Left lung (tissue), 10 donors: Measurements from ENCODE around the gene BUD23. TPM values are rescaled to one million over a fixed set of nuclear protein-coding genes. Genes with fewer than 3 reads are reported as not detected.

Source experiments
- ATAC-seq: fragments of 200-7000 bp; cut with Tn5 transposase; one replicate; pipeline ENCODE4 v1.9.1; 2020; ENCODE audit warnings: moderate library complexity
- DNase-seq, 4 donors: peaks; one replicate each; pipeline ENCODE4 v3.0.0-alpha.2; 2013 to 2020
- H3K27ac ChIP-seq, 2 donors: fragments of 200-600 bp; sonication (generic) in 1 of 2; one replicate each; pipeline versions ENCODE4 v1.5.0 to v1.8.0; 2020 to 2021
- H3K27me3 ChIP-seq, 2 donors: fragments of 200-600 bp; sonication (generic) in 1 of 2; one replicate each; pipeline versions ENCODE4 v1.5.0 to v1.8.0; 2020 to 2021
- H3K36me3 ChIP-seq, 2 donors: fragments of 200-600 bp; sonication (generic) in 1 of 2; one replicate each; pipeline versions ENCODE4 v1.5.0 to v1.8.0; 2020 to 2021
- H3K4me1 ChIP-seq, 2 donors: fragments of 200-600 bp; one replicate each; pipeline ENCODE4 v1.8.0; 2021
- H3K4me3 ChIP-seq, 2 donors: fragments of 200-600 bp; sonication (generic) in 1 of 2; one replicate each; pipeline versions ENCODE4 v1.5.0 to v1.8.0; 2020 to 2021; ENCODE audit warnings: mild to moderate bottlenecking in 1 of 2
- H3K9me3 ChIP-seq, 2 donors: fragments of 200-600 bp; sonication (generic) in 1 of 2; one replicate each; pipeline versions ENCODE4 v1.5.0 to v1.8.0; 2020 to 2021
- CTCF ChIP-seq, 2 donors: fragments of 200-600 bp; sonication (generic) in 1 of 2; IDR thresholded peaks; one replicate each; pipeline versions ENCODE4 v1.5.0 to v1.8.0; 2021; ENCODE audit warnings: antibody characterized with exemption in 2 of 2
- intact Hi-C, 2 donors: fragments of 100-400 bp; cut with DNase I; formaldehyde crosslinking; loops; one replicate each; pipeline versions ENCODE4 v1.11.2 to v1.14.2; 2022
- polyA plus RNA-seq, 6 donors: library from polyadenylated mRNA; unstranded; fragments of 120-200 nt; gene quantifications; one replicate each; pipeline ENCODE4 v1.2.1, GENCODE V29; 2013; ENCODE audit not compliant: insufficient read length in 6 of 6
- total RNA-seq, 2 donors: library from RNA; stranded (reverse); fragmentation: NEBNext Ultra II Directional; extraction: Animal tissue kit (Norgen Biotek cat#: 25700); gene quantifications; one replicate each; pipeline ENCODE4 v1.2.1, GENCODE V29; 2021
- donor health status: DM: no; HTN: yes; CAD: no.
- donor health status: DM: no; HTN: no; CAD: no.

Gene BUD23
- total and polyA plus RNA-seq, 8 donors: 44.6 to 95.0 (median 77.8) TPM

- H3K9me3 ChIP-seq: no peaks in the 10 kb centered on the region
- peaks cover 0 to 32% of the 10 kb centered on the region in 2 donors for H3K36me3 ChIP-seq
- intact Hi-C loops: no loop called here
- no peak overlapping the region for H3K4me3 ChIP-seq
- peaks cover 0 to 44% of the 10 kb centered on the region in 2 donors for H3K27me3 ChIP-seq
- H3K4me1 ChIP-seq: peaks cover 2 to 9% of the 10 kb centered on the region in 2 donors
- ATAC-seq: peak; percentile 81
- no peak overlapping the region for H3K27ac ChIP-seq
- DNase-seq: peak in 1 of 4 donors; percentile 72
- no peak for TF ChIP-seq CTCF (IDR thresholded peaks at IDR 0.05)
Observed at GRCh38 chr7:73704640-73705550, 21.5 kb downstream of the BUD23 start.

- H3K27me3 ChIP-seq: peaks cover 0 to 44% of the 10 kb centered on the region in 2 donors
- no peaks in the 10 kb centered on the region for H3K9me3 ChIP-seq
- intact Hi-C loops: no loop called here
- peaks cover 2 to 9% of the 10 kb centered on the region in 2 donors for H3K4me1 ChIP-seq
- H3K4me3 ChIP-seq: no peak overlapping the region
- ATAC-seq: no peak
- no peak for TF ChIP-seq CTCF (IDR thresholded peaks at IDR 0.05)
- no peak overlapping the region for H3K27ac ChIP-seq
- H3K36me3 ChIP-seq: peaks cover 0 to 25% of the 10 kb centered on the region in 2 donors
- no peak for DNase-seq
Observed at GRCh38 chr7:73705551-73705920, 22.1 kb downstream of the BUD23 start.

GRCh38 chr7:73706126-73707044 lies 23.0 kb downstream of the BUD23 start:
- ATAC-seq: no peak
- Histone ChIP-seq H3K27me3 (peaks cover 0 to 46% of the 10 kb centered on the region in 2 donors), H3K36me3 (peaks cover 0 to 19% of the 10 kb centered on the region in 2 donors), H3K4me3 (no peak overlapping the region), H3K27ac (no peak overlapping the region), H3K9me3 (no peaks in the 10 kb centered on the region), H3K4me1 (peaks cover 2 to 9% of the 10 kb centered on the region in 2 donors)
- DNase-seq: no peak
- TF ChIP-seq CTCF (IDR thresholded peaks at IDR 0.05): no peak
- intact Hi-C loops: no loop called here

- Histone ChIP-seq H3K9me3 (no peaks in the 10 kb centered on the region), H3K4me1 (peaks cover 2 to 9% of the 10 kb centered on the region in 2 donors), H3K27me3 (peaks cover 0 to 51% of the 10 kb centered on the region in 2 donors), H3K4me3 (no peak overlapping the region), H3K27ac (no peak overlapping the region), H3K36me3 (peaks cover 0 to 17% of the 10 kb centered on the region in 2 donors)
- ATAC-seq: no peak
- intact Hi-C loops: no loop called here
- no peak for TF ChIP-seq CTCF (IDR thresholded peaks at IDR 0.05)
- DNase-seq: no peak
Observed at GRCh38 chr7:73707045-73707631, 23.7 kb downstream of the BUD23 start.
